ENCODE data around the gene SNX27.

Gene SNX27

DNA sequence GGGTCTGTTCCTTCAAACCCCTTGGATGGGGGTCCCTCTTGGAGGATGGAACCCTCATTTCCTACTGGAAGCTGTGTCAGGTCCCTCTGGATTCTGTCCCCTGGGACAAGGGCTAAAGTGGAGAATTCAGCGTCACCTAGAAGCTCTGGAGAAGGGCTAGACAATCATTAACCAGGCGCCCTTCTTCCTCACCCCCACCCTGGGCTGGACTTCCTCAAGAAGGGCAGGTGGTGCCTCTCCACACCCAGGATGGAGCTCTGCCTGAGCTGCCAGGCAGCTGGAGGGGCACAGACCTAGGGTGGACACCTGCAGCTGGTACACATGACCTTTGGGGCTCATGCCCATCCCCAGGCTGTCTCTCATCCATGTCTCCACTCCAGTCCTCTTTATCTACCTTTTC, 101.2 kb downstream of the SNX27 start:
- no peak for TF ChIP-seq FOXP2 (optimal IDR thresholded peaks at IDR 0.05; ENCODE audit: borderline replicate concordance, extremely low read depth, extremely low read length, insufficient read depth)
- no peak for TF ChIP-seq POLR2AphosphoS5 (IDR thresholded peaks at IDR 0.05; ENCODE audit: low read depth, low read length)
- no peak for TF ChIP-seq TAF1 (IDR thresholded peaks at IDR 0.05; ENCODE audit: borderline replicate concordance, insufficient read depth, low read length)
- TF ChIP-seq SIN3A (IDR thresholded peaks at IDR 0.05; ENCODE audit: borderline replicate concordance, insufficient read depth, low read length), result no peak
- TF ChIP-seq, protein P1, sequence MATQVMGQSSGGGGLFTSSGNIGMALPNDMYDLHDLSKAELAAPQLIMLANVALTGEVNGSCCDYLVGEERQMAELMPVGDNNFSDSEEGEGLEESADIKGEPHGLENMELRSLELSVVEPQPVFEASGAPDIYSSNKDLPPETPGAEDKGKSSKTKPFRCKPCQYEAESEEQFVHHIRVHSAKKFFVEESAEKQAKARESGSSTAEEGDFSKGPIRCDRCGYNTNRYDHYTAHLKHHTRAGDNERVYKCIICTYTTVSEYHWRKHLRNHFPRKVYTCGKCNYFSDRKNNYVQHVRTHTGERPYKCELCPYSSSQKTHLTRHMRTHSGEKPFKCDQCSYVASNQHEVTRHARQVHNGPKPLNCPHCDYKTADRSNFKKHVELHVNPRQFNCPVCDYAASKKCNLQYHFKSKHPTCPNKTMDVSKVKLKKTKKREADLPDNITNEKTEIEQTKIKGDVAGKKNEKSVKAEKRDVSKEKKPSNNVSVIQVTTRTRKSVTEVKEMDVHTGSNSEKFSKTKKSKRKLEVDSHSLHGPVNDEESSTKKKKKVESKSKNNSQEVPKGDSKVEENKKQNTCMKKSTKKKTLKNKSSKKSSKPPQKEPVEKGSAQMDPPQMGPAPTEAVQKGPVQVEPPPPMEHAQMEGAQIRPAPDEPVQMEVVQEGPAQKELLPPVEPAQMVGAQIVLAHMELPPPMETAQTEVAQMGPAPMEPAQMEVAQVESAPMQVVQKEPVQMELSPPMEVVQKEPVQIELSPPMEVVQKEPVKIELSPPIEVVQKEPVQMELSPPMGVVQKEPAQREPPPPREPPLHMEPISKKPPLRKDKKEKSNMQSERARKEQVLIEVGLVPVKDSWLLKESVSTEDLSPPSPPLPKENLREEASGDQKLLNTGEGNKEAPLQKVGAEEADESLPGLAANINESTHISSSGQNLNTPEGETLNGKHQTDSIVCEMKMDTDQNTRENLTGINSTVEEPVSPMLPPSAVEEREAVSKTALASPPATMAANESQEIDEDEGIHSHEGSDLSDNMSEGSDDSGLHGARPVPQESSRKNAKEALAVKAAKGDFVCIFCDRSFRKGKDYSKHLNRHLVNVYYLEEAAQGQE (IDR thresholded peaks at IDR 0.05; ENCODE audit: insufficient read depth in 1 of 2, low read depth in 2 of 2, low read length in 2 of 2), result no peak

DNA sequence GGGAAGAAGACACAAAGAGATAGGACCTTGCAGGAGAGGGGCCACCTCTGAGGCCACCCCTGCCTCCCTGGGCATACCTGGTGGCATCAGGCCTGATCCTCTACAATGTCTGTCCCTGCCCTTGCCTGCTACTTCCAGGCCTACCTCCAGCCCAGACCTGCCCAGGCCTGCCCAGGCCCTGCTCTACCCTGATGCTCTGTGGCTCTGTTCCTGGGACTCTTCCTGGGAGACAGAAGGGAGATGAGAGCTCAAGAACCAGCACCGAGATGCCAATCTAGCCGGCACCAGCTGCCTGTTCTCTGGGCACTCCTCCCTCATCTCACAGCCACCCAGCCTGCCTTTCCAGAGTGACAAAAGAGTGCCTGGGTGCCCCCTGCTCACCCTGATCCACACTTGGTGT, 102.0 kb downstream of the SNX27 start:
- no peak for TF ChIP-seq POLR2AphosphoS5 (IDR thresholded peaks at IDR 0.05; ENCODE audit: low read depth, low read length)

DNA sequence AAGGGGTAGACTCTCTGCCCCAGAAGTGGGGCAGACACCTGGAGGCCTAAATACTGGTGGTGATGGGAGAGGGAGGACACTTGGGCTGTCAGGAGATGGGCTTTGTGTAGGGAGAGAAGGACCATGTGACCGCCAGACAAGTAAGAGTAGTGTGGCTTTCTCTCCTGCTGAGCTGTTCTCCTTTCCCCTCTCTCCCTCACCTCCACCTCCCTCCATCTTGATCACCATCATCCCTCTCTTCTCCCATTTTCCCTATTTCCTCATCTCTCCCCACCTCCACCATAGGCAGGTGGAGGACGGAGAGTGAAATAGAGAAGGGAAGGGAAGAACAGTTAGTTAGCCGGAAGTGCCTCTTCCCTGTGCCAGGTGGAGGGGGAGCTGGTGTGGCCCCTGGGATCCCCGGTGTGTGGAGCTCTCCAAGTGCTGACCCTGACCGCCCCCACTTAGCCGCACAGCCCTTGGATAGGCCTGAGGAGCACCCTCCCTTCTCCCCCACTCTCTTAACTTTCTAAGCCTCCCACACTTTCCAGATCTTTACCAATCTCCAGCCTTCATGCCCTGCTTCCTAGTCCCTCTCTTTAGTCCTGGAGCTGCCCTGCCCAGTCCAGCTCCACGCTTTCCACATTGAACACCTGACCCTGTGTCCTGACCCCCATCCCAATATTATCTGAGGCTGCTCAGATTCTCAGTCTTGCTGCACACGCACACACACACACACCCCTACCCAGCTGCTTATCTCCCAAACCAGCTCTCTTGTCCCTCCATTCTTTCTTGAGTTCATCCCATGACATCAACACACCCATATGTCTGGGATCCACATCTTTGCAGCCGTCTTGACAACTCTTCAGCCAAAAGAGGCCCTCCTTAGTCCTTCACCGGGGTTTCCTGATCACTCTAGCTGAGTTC, 103.2 kb downstream of the SNX27 start:
- no peak for TF ChIP-seq POLR2AphosphoS5 (IDR thresholded peaks at IDR 0.05; ENCODE audit: low read depth, low read length)
- TF ChIP-seq, protein P1 (IDR thresholded peaks at IDR 0.05; ENCODE audit: insufficient read depth in 1 of 2, low read depth in 2 of 2, low read length in 2 of 2), result peak; percentile 21 to 70; a peak in 2 of 4 replicates
- TF ChIP-seq FOXP2 (optimal IDR thresholded peaks at IDR 0.05; ENCODE audit: borderline replicate concordance, extremely low read depth, extremely low read length, insufficient read depth), result no peak
- TF ChIP-seq SIN3A (IDR thresholded peaks at IDR 0.05; ENCODE audit: borderline replicate concordance, insufficient read depth, low read length), result no peak
- TF ChIP-seq TAF1 (IDR thresholded peaks at IDR 0.05; ENCODE audit: borderline replicate concordance, insufficient read depth, low read length), result no peak

DNA sequence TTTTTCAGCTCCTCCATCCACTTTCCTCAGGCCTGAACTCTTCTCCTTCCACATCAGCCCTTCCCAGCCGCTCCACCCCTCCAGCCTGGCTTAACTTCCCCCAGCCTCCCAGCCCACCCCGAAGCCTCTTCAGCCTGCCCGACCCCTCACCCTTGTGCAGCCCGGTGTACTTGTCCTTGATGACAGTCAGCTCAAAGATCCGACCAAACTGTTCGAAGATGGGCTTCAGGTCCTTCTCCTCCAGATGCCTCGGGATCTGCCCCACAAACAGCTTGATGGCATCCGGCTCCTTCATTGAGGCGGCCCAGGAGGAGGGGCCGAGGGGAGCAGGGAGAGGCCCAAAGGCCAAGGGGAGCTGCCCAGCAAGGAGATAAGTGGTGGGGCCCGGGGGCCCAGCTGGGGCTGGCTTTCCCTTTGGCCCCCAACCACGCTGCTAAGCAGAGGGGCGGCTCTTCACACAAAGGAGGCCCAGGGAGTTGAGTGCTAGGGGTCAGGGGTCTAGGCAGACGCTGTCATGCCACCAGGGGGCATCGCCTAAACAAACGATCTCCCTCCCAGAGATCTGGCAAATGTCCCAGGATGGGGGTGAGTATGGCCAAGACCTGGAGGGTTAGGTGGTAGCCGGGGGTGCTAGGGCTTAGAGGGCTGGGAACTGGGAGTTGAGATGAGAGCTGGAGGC, 104.0 kb downstream of the SNX27 start:
- TF ChIP-seq, protein P1 (IDR thresholded peaks at IDR 0.05; ENCODE audit: insufficient read depth in 1 of 2, low read depth in 2 of 2, low read length in 2 of 2), result no peak
- TF ChIP-seq FOXP2 (optimal IDR thresholded peaks at IDR 0.05; ENCODE audit: borderline replicate concordance, extremely low read depth, extremely low read length, insufficient read depth) (no peak), SIN3A (IDR thresholded peaks at IDR 0.05; ENCODE audit: borderline replicate concordance, insufficient read depth, low read length) (no peak), TAF1 (IDR thresholded peaks at IDR 0.05; ENCODE audit: borderline replicate concordance, insufficient read depth, low read length) (no peak), POLR2AphosphoS5 (IDR thresholded peaks at IDR 0.05; ENCODE audit: low read depth, low read length) (no peak)

DNA sequence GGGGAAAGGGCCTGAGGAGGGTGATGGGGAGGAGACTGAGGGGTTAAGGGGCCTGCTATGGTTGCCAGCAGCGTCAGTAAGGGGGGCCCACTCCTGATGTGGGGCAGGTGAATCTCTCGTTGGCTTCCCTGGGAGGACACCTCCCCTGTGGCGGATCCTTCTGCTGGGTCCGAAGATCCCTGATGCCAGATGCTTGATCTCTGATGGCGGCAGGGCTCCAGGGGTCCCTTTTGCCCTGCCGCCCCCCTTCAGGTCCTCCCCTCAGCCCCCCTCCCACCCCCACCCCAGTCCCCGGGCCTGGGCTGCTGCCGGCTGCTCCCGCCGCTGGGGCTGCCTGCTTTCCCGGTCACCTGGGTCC, 104.5 kb downstream of the SNX27 start:
- no peak for TF ChIP-seq FOXP2 (optimal IDR thresholded peaks at IDR 0.05; ENCODE audit: borderline replicate concordance, extremely low read depth, extremely low read length, insufficient read depth)
- TF ChIP-seq POLR2AphosphoS5 (IDR thresholded peaks at IDR 0.05; ENCODE audit: low read depth, low read length), result no peak
- TF ChIP-seq SIN3A (IDR thresholded peaks at IDR 0.05; ENCODE audit: borderline replicate concordance, insufficient read depth, low read length), result no peak
- TF ChIP-seq, protein P1 (IDR thresholded peaks at IDR 0.05; ENCODE audit: insufficient read depth in 1 of 2, low read depth in 2 of 2, low read length in 2 of 2), result no peak
- no peak for TF ChIP-seq TAF1 (IDR thresholded peaks at IDR 0.05; ENCODE audit: borderline replicate concordance, insufficient read depth, low read length)
